Measurements from ENCODE around the gene TTLL3. TPM values are rescaled to one million over a fixed set of nuclear protein-coding genes. Genes with fewer than 3 reads are reported as not detected.
"Not testable (repeated sequence)": the region's sequence is repeated elsewhere in the genome, so short reads cannot be mapped to it uniquely, and the experiment has no call there.

TTLL3 gene
- total RNA-seq, 4 donors from 2014 or later: 39.0 to 64.6 (median 56.9) TPM

DNA sequence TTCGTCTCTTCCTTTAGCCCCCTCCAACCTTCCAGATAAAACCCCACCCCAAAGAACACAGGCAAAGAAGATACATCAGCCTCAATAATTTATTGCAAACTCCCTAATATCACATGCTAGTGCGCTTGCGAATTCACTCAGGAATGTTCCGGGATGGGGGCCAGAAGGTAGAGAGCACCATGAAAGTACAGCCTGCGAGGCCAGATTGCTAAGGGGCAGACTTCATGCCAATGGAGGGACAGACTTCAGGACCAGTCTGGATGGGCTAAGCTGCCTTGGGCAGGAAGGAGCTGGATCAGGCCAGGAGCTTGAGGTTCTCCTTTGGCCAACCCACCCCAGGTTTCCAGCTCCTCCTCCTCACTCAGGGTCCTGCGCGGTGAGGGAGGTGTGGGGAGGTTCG, 56.6 kb downstream of the TTLL3 start:
- no peak overlapping the region for H3K4me3 ChIP-seq (replicated peaks in 1 of 3)
- DNase-seq: peak; percentile 34 to 70
- H3K4me1 ChIP-seq: peaks cover 10 to 18% of the 10 kb centered on the region in 2 donors
- intact Hi-C loops (cut with DNase I): no loop called here
- H3K9me3 ChIP-seq: no peaks in the 10 kb centered on the region
- 83 to 87% methylated on average over 8 of the region's 8 CpGs for WGBS, 2 donors
- no peaks in the 10 kb centered on the region for H3K27me3 ChIP-seq
- H3K36me3 ChIP-seq: no peaks in the 10 kb centered on the region
- no peak overlapping the region for H3K27ac ChIP-seq
- no peak for TF ChIP-seq POLR2A (IDR thresholded peaks at IDR 0.05)
- TF ChIP-seq, protein P1, sequence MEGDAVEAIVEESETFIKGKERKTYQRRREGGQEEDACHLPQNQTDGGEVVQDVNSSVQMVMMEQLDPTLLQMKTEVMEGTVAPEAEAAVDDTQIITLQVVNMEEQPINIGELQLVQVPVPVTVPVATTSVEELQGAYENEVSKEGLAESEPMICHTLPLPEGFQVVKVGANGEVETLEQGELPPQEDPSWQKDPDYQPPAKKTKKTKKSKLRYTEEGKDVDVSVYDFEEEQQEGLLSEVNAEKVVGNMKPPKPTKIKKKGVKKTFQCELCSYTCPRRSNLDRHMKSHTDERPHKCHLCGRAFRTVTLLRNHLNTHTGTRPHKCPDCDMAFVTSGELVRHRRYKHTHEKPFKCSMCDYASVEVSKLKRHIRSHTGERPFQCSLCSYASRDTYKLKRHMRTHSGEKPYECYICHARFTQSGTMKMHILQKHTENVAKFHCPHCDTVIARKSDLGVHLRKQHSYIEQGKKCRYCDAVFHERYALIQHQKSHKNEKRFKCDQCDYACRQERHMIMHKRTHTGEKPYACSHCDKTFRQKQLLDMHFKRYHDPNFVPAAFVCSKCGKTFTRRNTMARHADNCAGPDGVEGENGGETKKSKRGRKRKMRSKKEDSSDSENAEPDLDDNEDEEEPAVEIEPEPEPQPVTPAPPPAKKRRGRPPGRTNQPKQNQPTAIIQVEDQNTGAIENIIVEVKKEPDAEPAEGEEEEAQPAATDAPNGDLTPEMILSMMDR (IDR thresholded peaks at IDR 0.05): no peak

DNA sequence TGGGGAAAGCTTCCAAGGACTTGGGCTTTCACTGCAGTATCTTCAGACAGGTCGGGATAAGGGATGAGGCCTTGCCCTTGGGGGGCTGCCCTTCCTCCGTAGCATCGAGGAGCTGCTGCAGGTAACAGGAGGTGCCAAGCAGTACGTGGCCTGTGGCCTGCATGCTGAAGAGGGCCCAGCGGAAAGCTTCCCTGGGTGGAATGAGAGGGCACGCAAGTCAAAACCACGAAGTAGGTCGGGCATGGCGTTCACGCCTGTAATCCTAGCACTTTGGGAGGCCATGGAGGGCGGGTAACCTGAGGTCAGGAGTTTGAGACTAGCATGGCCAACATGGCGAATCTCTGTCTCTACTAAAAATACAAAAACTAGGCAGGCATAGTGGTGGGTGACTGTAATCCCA, 57.0 kb downstream of the TTLL3 start:
- no peaks in the 10 kb centered on the region for H3K9me3 ChIP-seq
- DNase-seq: no peak
- TF ChIP-seq POLR2A (IDR thresholded peaks at IDR 0.05): no peak
- TF ChIP-seq, protein P1 (IDR thresholded peaks at IDR 0.05): no peak
- H3K27me3 ChIP-seq: no peaks in the 10 kb centered on the region
- 92 to 96% methylated on average over 5 to 12 of the region's 12 CpGs for WGBS, 2 donors
- no peaks in the 10 kb centered on the region for H3K36me3 ChIP-seq
- H3K27ac ChIP-seq: no peak overlapping the region
- H3K4me3 ChIP-seq (replicated peaks in 1 of 3): no peak overlapping the region
- intact Hi-C loops (cut with DNase I): no loop called here
- H3K4me1 ChIP-seq: peaks cover 10 to 18% of the 10 kb centered on the region in 2 donors

DNA sequence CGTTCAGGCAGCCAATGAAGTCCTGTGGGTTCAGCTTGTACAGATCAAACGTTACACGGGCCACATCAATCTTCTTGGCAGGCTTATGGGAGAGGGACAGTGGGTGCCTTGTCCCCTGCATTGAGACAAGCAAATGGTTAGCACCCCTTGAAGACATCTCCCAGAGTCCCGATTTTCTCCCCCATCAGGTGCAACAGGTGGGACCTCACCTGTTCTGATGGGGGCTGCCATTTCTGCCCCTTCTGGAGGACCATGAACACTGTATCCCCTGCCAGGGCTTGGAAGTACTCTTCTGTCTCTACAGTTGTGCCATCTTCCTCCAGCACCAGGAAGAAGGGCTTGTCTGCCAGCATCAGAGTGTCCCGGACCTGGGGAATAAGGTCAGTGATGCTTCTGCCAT, 59.9 kb downstream of the TTLL3 start:
- Histone ChIP-seq H3K27ac (no peak overlapping the region), H3K27me3 (no peaks in the 10 kb centered on the region), H3K36me3 (no peaks in the 10 kb centered on the region), H3K4me1 (peaks cover 1 to 3% of the 10 kb centered on the region in 2 donors), H3K9me3 (no peaks in the 10 kb centered on the region), H3K4me3 (replicated peaks in 1 of 3) (no peak overlapping the region)
- DNase-seq: no peak
- no peak for TF ChIP-seq POLR2A (IDR thresholded peaks at IDR 0.05)
- TF ChIP-seq, protein P1 (IDR thresholded peaks at IDR 0.05): no peak
- intact Hi-C loops (cut with DNase I): no loop called here
- WGBS, 2 donors: 82 to 85% methylated on average over 2 to 5 of the region's 5 CpGs

DNA sequence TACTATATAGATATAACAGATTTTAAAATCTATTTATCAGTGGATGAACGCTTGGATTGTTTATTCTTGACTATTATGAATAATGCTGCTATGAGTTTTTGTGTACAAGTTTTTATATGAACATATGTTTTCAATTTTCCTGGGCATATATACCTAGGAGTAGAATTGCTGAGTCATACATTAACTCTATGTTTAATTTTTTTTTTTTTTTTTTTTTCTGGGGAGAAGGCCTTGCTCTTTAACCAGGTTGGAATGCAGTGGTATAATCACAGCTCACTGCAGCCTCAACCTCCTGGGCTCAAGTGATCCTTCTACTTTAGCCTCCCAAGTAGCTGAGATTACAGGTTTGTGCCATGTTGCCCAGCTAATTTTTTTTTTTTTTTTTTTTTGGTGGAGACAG, 60.9 kb downstream of the TTLL3 start:
- no peak overlapping the region for H3K4me3 ChIP-seq (replicated peaks in 1 of 3)
- intact Hi-C loops (cut with DNase I): no loop called here
- no peak for DNase-seq
- TF ChIP-seq POLR2A (IDR thresholded peaks at IDR 0.05): no peak
- TF ChIP-seq, protein P1 (IDR thresholded peaks at IDR 0.05): no peak
- no peaks in the 10 kb centered on the region for H3K9me3 ChIP-seq
- no peak overlapping the region for H3K27ac ChIP-seq
- no peaks in the 10 kb centered on the region for H3K36me3 ChIP-seq
- WGBS, 2 donors: 94% methylated on average over 1 of the region's 1 CpG
- H3K27me3 ChIP-seq: no peaks in the 10 kb centered on the region
- H3K4me1 ChIP-seq: no peaks in the 10 kb centered on the region

DNA sequence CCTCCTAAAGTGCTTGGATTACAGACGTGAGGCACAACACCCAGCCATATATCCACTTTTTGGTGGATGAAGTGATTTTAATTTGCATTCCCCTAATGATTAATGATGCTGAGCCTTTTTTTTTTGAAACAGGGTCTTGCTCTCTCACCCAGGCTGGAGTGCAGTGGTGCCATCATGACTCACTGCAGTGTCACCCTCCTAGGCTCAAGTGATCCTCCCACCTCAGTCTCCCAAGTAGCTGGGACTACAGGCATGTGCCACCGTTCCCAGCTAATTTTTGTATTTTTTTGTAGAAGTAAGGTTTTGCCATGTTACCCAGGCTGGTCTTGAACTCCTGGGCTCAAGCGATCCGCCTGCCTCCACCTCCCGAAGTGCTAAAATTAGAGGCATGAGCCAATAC, 62.0 kb downstream of the TTLL3 start:
- H3K27me3 ChIP-seq; DNase-seq; H3K36me3 ChIP-seq; H3K4me3 ChIP-seq (replicated peaks in 1 of 3); H3K9me3 ChIP-seq; H3K4me1 ChIP-seq; intact Hi-C loops (cut with DNase I); H3K27ac ChIP-seq: not testable (repeated sequence)
- 96 to 98% methylated on average over 5 of the region's 5 CpGs for WGBS, 2 donors

DNA sequence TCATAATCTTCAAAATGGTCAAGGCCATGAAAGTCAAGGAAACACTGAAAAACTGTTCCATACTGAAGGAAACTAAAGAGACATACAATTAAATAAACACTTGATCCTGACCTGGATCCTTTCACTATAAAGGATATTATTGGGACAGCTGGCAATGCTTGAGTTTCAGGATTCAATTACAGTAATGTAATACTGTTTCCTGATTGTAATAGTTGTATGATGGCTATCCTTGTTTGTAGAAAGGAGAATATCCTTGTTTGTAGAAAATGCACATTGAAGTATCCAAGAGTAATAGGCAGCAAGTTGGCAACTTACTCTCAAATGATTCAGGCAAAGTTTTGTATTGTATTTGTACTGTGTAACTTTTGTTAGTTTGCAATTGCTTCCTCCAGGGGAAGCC, 65.4 kb downstream of the TTLL3 start:
- H3K36me3 ChIP-seq: no peaks in the 10 kb centered on the region
- no peak overlapping the region for H3K27ac ChIP-seq
- H3K27me3 ChIP-seq: no peaks in the 10 kb centered on the region
- no peaks in the 10 kb centered on the region for H3K9me3 ChIP-seq
- DNase-seq: no peak
- no peak for TF ChIP-seq POLR2A (IDR thresholded peaks at IDR 0.05)
- TF ChIP-seq, protein P1 (IDR thresholded peaks at IDR 0.05): no peak
- no peak overlapping the region for H3K4me3 ChIP-seq (replicated peaks in 1 of 3)
- intact Hi-C loops (cut with DNase I): no loop called here
- H3K4me1 ChIP-seq: no peaks in the 10 kb centered on the region

DNA sequence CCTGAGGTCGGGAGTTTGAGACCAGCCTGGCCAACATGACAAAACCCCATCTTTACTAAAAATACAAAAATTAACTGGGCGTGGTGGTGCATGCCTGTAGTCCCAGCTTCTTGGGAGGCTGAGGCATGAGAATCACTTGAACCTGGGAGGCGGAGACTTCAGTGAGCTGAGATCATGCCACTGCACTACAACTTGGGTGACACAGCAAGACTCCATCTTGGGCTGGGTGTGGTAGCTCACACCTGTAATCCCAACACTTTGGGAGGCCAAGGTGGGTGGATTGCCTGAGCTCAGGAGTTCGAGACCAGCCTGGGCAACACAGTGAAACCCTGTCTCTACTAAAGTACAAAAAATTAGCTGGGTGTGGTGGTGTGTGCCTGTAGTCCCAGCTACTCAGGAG, 66.2 kb downstream of the TTLL3 start:
- H3K4me3 ChIP-seq (replicated peaks in 1 of 3); H3K9me3 ChIP-seq; H3K27ac ChIP-seq; intact Hi-C loops (cut with DNase I); H3K4me1 ChIP-seq; H3K36me3 ChIP-seq; H3K27me3 ChIP-seq; DNase-seq: not testable (repeated sequence)
- 93 to 100% methylated on average over 3 to 4 of the region's 4 CpGs for WGBS, 2 donors
